ENCODE data around the gene NUDT1.
A peak's percentile ranks its signal among the peaks of the same experiment; 100 is the strongest.

The NUDT1 gene

GRCh38 chr7:2227699-2228098 lies 14.3 kb upstream of the NUDT1 start:
- POLR2A ChIA-PET: no interaction called here
- no peak for TF ChIP-seq CTCF (IDR thresholded peaks at IDR 0.05; ENCODE audit: insufficient read depth, low read length, missing control alignments)
- no peak for DNase-seq (ENCODE audit: low read depth, low spot score)
- CTCF ChIA-PET: interaction anchor here (2.1 kb wide), 1 partner anchor 18 kb away, joined by 11 read pairs; no protein-coding TSS in a partner anchor
- no peak overlapping the region for H3K4me3 ChIP-seq (ENCODE audit: low read depth, low read length)

DNA sequence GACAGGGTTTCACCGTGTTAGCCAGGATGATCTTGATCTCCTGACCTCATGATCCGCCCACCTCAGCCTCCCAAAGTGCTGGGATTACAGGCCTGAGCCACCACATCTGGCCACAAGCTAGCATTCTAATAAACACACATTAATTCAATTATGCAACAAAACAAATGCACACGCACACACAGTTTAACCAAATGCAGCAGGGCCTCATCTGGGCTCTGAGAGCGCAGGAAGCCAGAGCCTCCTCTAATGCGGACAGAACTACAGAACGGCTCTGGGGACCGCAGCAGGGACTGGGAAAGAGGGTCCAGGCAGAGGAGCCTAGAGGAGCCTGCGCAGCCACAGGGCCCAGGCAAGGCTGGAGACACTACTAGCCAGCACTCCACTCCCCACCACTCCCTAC lies 13.1 kb upstream of the NUDT1 start:
- POLR2A ChIA-PET: no interaction called here
- CTCF ChIA-PET: interaction anchor here (0.6 to 2.1 kb wide), 2 partner anchors 18 to 19 kb away, joined by 3 to 11 read pairs; no protein-coding TSS in a partner anchor
- no peak overlapping the region for H3K4me3 ChIP-seq (ENCODE audit: low read depth, low read length)
- DNase-seq (ENCODE audit: low read depth, low spot score): no peak
- TF ChIP-seq CTCF (IDR thresholded peaks at IDR 0.05; ENCODE audit: insufficient read depth, low read length, missing control alignments): no peak

- no peak overlapping the region for H3K4me3 ChIP-seq (ENCODE audit: low read depth, low read length)
- POLR2A ChIA-PET: no interaction called here
- CTCF ChIA-PET: interaction anchor here (0.9 kb wide), 1 partner anchor 18 kb away, joined by 3 read pairs; no protein-coding TSS in a partner anchor
- DNase-seq (ENCODE audit: low read depth, low spot score): no peak
- no peak for TF ChIP-seq CTCF (IDR thresholded peaks at IDR 0.05; ENCODE audit: insufficient read depth, low read length, missing control alignments)
Measured at GRCh38 chr7:2229467-2229866, 12.6 kb upstream of the NUDT1 start.

- H3K4me3 ChIP-seq (ENCODE audit: low read depth, low read length): no peak overlapping the region
- ChIA-PET CTCF (interaction anchor here (0.7 to 0.9 kb wide), 2 partner anchors 19 to 118 kb away, joined by 3 to 4 read pairs; no protein-coding TSS in a partner anchor), POLR2A (no interaction called here)
- TF ChIP-seq CTCF (IDR thresholded peaks at IDR 0.05; ENCODE audit: insufficient read depth, low read length, missing control alignments): no peak
- DNase-seq (ENCODE audit: low read depth, low spot score): no peak
Measured at GRCh38 chr7:2230226-2230625, 11.8 kb upstream of the NUDT1 start.

DNA sequence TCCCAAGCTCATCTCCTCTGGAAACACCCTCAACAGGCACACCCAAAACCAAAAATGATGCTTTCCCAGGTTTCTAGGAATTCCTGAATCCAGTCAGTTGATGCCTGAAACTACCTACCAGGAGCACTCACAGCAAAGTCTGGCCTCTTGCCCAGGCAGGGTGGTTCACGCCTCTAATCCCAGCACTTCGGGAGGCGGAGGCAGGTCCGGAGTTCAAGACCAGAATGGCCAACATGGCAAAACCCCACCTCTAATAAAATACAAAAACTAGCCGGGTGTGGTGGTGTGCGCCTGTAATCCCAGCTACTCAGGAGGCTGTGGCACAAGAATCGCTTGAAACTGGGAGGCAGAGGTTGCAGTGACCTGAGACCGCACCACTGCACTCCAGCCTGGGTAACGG lies 11.1 kb upstream of the NUDT1 start:
- no peak overlapping the region; the same call in 1 of the 2 replicates for H3K4me3 ChIP-seq (ENCODE audit: low read depth, low read length)
- ChIA-PET CTCF (interaction anchor here (0.7 to 1.6 kb wide), 2 partner anchors 12 to 117 kb away, joined by 3 to 4 read pairs; no protein-coding TSS in a partner anchor), POLR2A (no interaction called here)
- no peak for DNase-seq (ENCODE audit: low read depth, low spot score)
- no peak for TF ChIP-seq CTCF (IDR thresholded peaks at IDR 0.05; ENCODE audit: insufficient read depth, low read length, missing control alignments)

GRCh38 chr7:2231992-2232765 lies 9.8 kb upstream of the NUDT1 start:
- POLR2A ChIA-PET: interaction anchor here (0.6 to 1.6 kb wide), 6 partner anchors 17 to 319 kb away, joined by 3 to 4 read pairs (median 3); partner anchors contain the start of gene EIF3B
- H3K4me3 ChIP-seq (ENCODE audit: low read depth, low read length): peak overlapping the region; percentile 79
- TF ChIP-seq CTCF (IDR thresholded peaks at IDR 0.05; ENCODE audit: insufficient read depth, low read length, missing control alignments): no peak
- CTCF ChIA-PET: interaction anchor here (0.7 to 2.2 kb wide), 4 partner anchors 10 to 116 kb away, joined by 3 to 20 read pairs (median 3); partner anchors contain the start of genes MRM2 and NUDT1
- DNase-seq (ENCODE audit: low read depth, low spot score): no peak

All from AG04449 (cell line).